Thoracic aorta (tissue), 2 donors: Measurements from ENCODE around the gene GPRASP2. TPM values are rescaled to one million over a fixed set of nuclear protein-coding genes. Genes with fewer than 3 reads are reported as not detected.
"Not testable (repeated sequence)": the region's sequence is repeated elsewhere in the genome, so short reads cannot be mapped to it uniquely, and the experiment has no call there.

ENCODE experiments used
- ATAC-seq: fragments of 150-250 bp; one replicate; pipeline ENCODE4 v1.8.0; 2017; ENCODE audit warnings: low read depth; ENCODE audit not compliant: insufficient number of reproducible peaks, low FRiP score
- DNase-seq: peaks from one replicate; pipeline ENCODE4 v3.0.0-alpha.2; 2020; ENCODE audit warnings: low spot score
- H3K27ac ChIP-seq, 2 donors: fragments of 200-600 bp; sonication (generic); 1 replicate in 1 of 2; 2 replicates in 1 of 2; pipeline ENCODE4 v1.5.1; 2016; ENCODE audit warnings: mild to moderate bottlenecking in 2 of 2, moderate library complexity in 2 of 2
- H3K27me3 ChIP-seq: fragments of 200-600 bp; sonication (generic); replicated peaks from 2 replicates; pipeline ENCODE4 v1.6.0; 2016; ENCODE audit warnings: mild to moderate bottlenecking; ENCODE audit not compliant: insufficient read depth
- H3K36me3 ChIP-seq: fragments of 200-600 bp; sonication (generic); one replicate; pipeline ENCODE4 v1.5.1; 2016
- H3K4me1 ChIP-seq, 2 donors: fragments of 200-600 bp; sonication (generic); 1 replicate in 1 of 2; 2 replicates in 1 of 2; pipeline versions ENCODE4 v1.5.1 to v1.6.0; 2016; ENCODE audit warnings: low read depth in 2 of 2, mild to moderate bottlenecking in 1 of 2; ENCODE audit not compliant: control insufficient read depth in 1 of 2
- H3K4me3 ChIP-seq: fragments of 200-600 bp; sonication (generic); 2 replicates; pipeline ENCODE4 v1.5.1; 2016; ENCODE audit warnings: mild to moderate bottlenecking
- H3K9me3 ChIP-seq: fragments of 200-600 bp; sonication (generic); 2 replicates; pipeline ENCODE4 v1.5.1; 2016
- CTCF ChIP-seq: fragments of 200-600 bp; sonication (generic); IDR thresholded peaks from one replicate; pipeline ENCODE4 v1.5.1; 2019; ENCODE audit warnings: antibody characterized with exemption
- total RNA-seq, 2 donors: library from RNA; depleted of rRNA; stranded (reverse); fragments of >200 nt; gene quantifications; one replicate each; pipeline versions ENCODE4 v1.1.0 to v1.2.3, GENCODE V29; 2016

GPRASP2 gene
- 1 to 10 TPM; 4.7 to 8.1 TPM for total RNA-seq

GRCh38 chrX:102712216-102712966 lies at the start of gene GPRASP2:
GPRASP2 (plus strand) TSS chrX:102712448; CDS start chrX:102714870, 2,422 bp downstream.
- peak within 1 kb of the TSS; percentile 76 to 77 for H3K27ac ChIP-seq
- no peaks in the 10 kb centered on the region for H3K9me3 ChIP-seq
- H3K4me1 ChIP-seq = peaks cover 0 to 5% of the 10 kb centered on the region in 2 donors
- H3K27me3 ChIP-seq = no peaks in the 10 kb centered on the region
- peak within 1 kb of the TSS; percentile 82 for H3K4me3 ChIP-seq
- DNase-seq (no peak), ATAC-seq (peak; percentile 34)
- no peak for TF ChIP-seq CTCF
- H3K36me3 ChIP-seq = no peaks in the 10 kb centered on the region

- H3K27me3 ChIP-seq, ATAC-seq, H3K27ac ChIP-seq, H3K36me3 ChIP-seq, H3K9me3 ChIP-seq, H3K4me1 ChIP-seq, DNase-seq, H3K4me3 ChIP-seq: not testable (repeated sequence)
Observed at GRCh38 chrX:102663820-102664219, 48.4 kb upstream of the GPRASP2 start.

GRCh38 chrX:102667034-102667433 lies 45.2 kb upstream of the GPRASP2 start:
- H3K27ac ChIP-seq, H3K4me1 ChIP-seq, ATAC-seq: not testable (repeated sequence)

GRCh38 chrX:102669526-102669925 lies 42.7 kb upstream of the GPRASP2 start:
- Histone ChIP-seq H3K4me1 (peaks cover 0 to 13% of the 10 kb centered on the region in 2 donors), H3K36me3 (no peaks in the 10 kb centered on the region), H3K9me3 (no peaks in the 10 kb centered on the region), H3K27ac (no peak overlapping the region), H3K27me3 (no peaks in the 10 kb centered on the region), H3K4me3 (no peak overlapping the region)
- no peak for DNase-seq
- ATAC-seq = no peak
- TF ChIP-seq CTCF = no peak

More at GRCh38 chrX:102667034-102667433, 45.2 kb upstream of the GPRASP2 start:
- not testable (repeated sequence) for H3K27me3 ChIP-seq, H3K36me3 ChIP-seq, DNase-seq, H3K4me3 ChIP-seq, H3K9me3 ChIP-seq

- no peak for TF ChIP-seq CTCF
- no peaks in the 10 kb centered on the region for H3K9me3 ChIP-seq
- ATAC-seq (no peak), DNase-seq (no peak)
- no peaks in the 10 kb centered on the region for H3K27me3 ChIP-seq
- peaks cover 0 to 13% of the 10 kb centered on the region in 2 donors for H3K4me1 ChIP-seq
- no peak overlapping the region for H3K27ac ChIP-seq
- H3K4me3 ChIP-seq = no peak overlapping the region
- no peaks in the 10 kb centered on the region for H3K36me3 ChIP-seq
Observed at GRCh38 chrX:102672856-102673255, 39.4 kb upstream of the GPRASP2 start.

GRCh38 chrX:102677479-102677878 lies 34.8 kb upstream of the GPRASP2 start:
- DNase-seq, H3K27ac ChIP-seq, H3K36me3 ChIP-seq, H3K4me3 ChIP-seq, H3K9me3 ChIP-seq, ATAC-seq, H3K4me1 ChIP-seq, H3K27me3 ChIP-seq: not testable (repeated sequence)
